Muscle of leg (tissue), 11 donors: ENCODE data around the gene SLC22A15. TPM values are rescaled to one million over a fixed set of nuclear protein-coding genes. Genes with fewer than 3 reads are reported as not detected.
A peak's percentile ranks its signal among the peaks of the same experiment; 100 is the strongest.

Experiments used
- DNase-seq: peaks from one replicate; pipeline ENCODE4 v3.0.0; 2013
- H3K27ac ChIP-seq: one replicate; pipeline ENCODE4 v1.5.1; 2013; ENCODE audit warnings: mild to moderate bottlenecking, low read length, control low read depth
- H3K27me3 ChIP-seq: one replicate; pipeline ENCODE4 v1.6.1; 2013; ENCODE audit warnings: low read length; ENCODE audit not compliant: control insufficient read depth, insufficient read depth
- H3K36me3 ChIP-seq: one replicate; pipeline ENCODE4 v1.6.1; 2013; ENCODE audit warnings: low read length; ENCODE audit not compliant: control insufficient read depth, insufficient read depth
- H3K4me1 ChIP-seq: one replicate; pipeline ENCODE4 v1.6.1; 2013; ENCODE audit warnings: low read length; ENCODE audit not compliant: control insufficient read depth, insufficient read depth
- H3K4me3 ChIP-seq: one replicate; pipeline ENCODE4 v1.5.1; 2013; ENCODE audit warnings: low read length, control low read depth
- H3K9me3 ChIP-seq: replicated peaks from 2 replicates; pipeline ENCODE4 v1.6.1; 2013; ENCODE audit warnings: low read depth, low read length; ENCODE audit not compliant: control insufficient read depth
- WGBS: methylation state at CpG from one replicate; pipeline ENCODE4 v1.1.5; 2013; ENCODE audit warnings: missing lambda C conversion rate; ENCODE audit not compliant: insufficient coverage; 5-methylcytosine and 5-hydroxymethylcytosine counted together
- polyA plus RNA-seq, 8 donors: library from polyadenylated mRNA; unstranded; fragments of 120-200 nt; gene quantifications; one replicate each; pipeline versions ENCODE4 v1.2.1 to v1.2.3, GENCODE V29; 2013; ENCODE audit warnings: inconsistent platforms in 1 of 8, low replicate concordance in 1 of 8; ENCODE audit not compliant: insufficient read length in 8 of 8, insufficient read depth in 1 of 8
- total RNA-seq: library from RNA; stranded (reverse); fragments of 120-200 nt; gene quantifications from one replicate; pipeline ENCODE4 v1.2.4, GENCODE V29; 2013

SLC22A15 gene
- total and polyA plus RNA-seq, 9 donors = 0.40 to 1.1 (median 0.53) TPM

- no peaks in the 10 kb centered on the region for H3K4me1 ChIP-seq
- no peak overlapping the region for H3K27ac ChIP-seq
Measured at GRCh38 chr1:116002781-116003420, 26.6 kb downstream of the SLC22A15 start.

GRCh38 chr1:116003823-116004222 lies 27.5 kb downstream of the SLC22A15 start:
- Histone ChIP-seq H3K4me3 (no peak overlapping the region), H3K9me3 (peaks cover 2% of the 10 kb centered on the region), H3K27me3 (no peaks in the 10 kb centered on the region), H3K4me1 (no peaks in the 10 kb centered on the region), H3K36me3 (no peaks in the 10 kb centered on the region), H3K27ac (no peak overlapping the region)
- DNase-seq = no peak
- no CpG with 5 or more reads among the region's 1 CpG for WGBS

More at GRCh38 chr1:116002781-116003420, 26.6 kb downstream of the SLC22A15 start:
- Histone ChIP-seq H3K4me3 (no peak overlapping the region), H3K27me3 (no peaks in the 10 kb centered on the region), H3K36me3 (no peaks in the 10 kb centered on the region), H3K9me3 (peaks cover 6% of the 10 kb centered on the region)
- DNase-seq = no peak
- no CpG with 5 or more reads among the region's 1 CpG for WGBS

GRCh38 chr1:116006486-116006964 lies 30.2 kb downstream of the SLC22A15 start:
- no peaks in the 10 kb centered on the region for H3K4me1 ChIP-seq
- H3K36me3 ChIP-seq = no peaks in the 10 kb centered on the region
- no peak for DNase-seq
- peaks cover 2% of the 10 kb centered on the region for H3K9me3 ChIP-seq
- H3K4me3 ChIP-seq = no peak overlapping the region
- WGBS = 63% methylated on average over 2 of the region's 3 CpGs
- no peaks in the 10 kb centered on the region for H3K27me3 ChIP-seq
- H3K27ac ChIP-seq = no peak overlapping the region

- Histone ChIP-seq H3K4me3 (no peak overlapping the region), H3K9me3 (no peaks in the 10 kb centered on the region), H3K27me3 (no peaks in the 10 kb centered on the region), H3K36me3 (no peaks in the 10 kb centered on the region), H3K4me1 (no peaks in the 10 kb centered on the region), H3K27ac (no peak overlapping the region)
- WGBS = 85% methylated on average over 3 of the region's 6 CpGs
- no peak for DNase-seq
Measured at GRCh38 chr1:116008656-116009390, 32.5 kb downstream of the SLC22A15 start.

GRCh38 chr1:116012716-116013115 lies 36.4 kb downstream of the SLC22A15 start:
- no CpG with 5 or more reads among the region's 2 CpGs for WGBS
- no peaks in the 10 kb centered on the region for H3K36me3 ChIP-seq
- no peak overlapping the region for H3K4me3 ChIP-seq
- H3K27me3 ChIP-seq = no peaks in the 10 kb centered on the region
- H3K4me1 ChIP-seq = no peaks in the 10 kb centered on the region
- H3K27ac ChIP-seq = no peak overlapping the region
- no peaks in the 10 kb centered on the region for H3K9me3 ChIP-seq
- no peak for DNase-seq

- Histone ChIP-seq H3K9me3 (no peaks in the 10 kb centered on the region), H3K4me1 (no peaks in the 10 kb centered on the region), H3K36me3 (no peaks in the 10 kb centered on the region), H3K27me3 (no peaks in the 10 kb centered on the region), H3K27ac (no peak overlapping the region), H3K4me3 (no peak overlapping the region)
- no peak for DNase-seq
- WGBS = no CpG with 5 or more reads among the region's 1 CpG
Measured at GRCh38 chr1:116015679-116016078, 39.4 kb downstream of the SLC22A15 start.

GRCh38 chr1:116018007-116018406 lies 41.7 kb downstream of the SLC22A15 start:
- Histone ChIP-seq H3K36me3 (no peaks in the 10 kb centered on the region), H3K27ac (no peak overlapping the region), H3K4me3 (no peak overlapping the region), H3K9me3 (no peaks in the 10 kb centered on the region), H3K27me3 (no peaks in the 10 kb centered on the region), H3K4me1 (no peaks in the 10 kb centered on the region)
- no peak for DNase-seq
- no CpG with 5 or more reads among the region's 5 CpGs for WGBS

GRCh38 chr1:116019653-116020253 lies 43.4 kb downstream of the SLC22A15 start:
- WGBS = 17% methylated on average over 1 of the region's 4 CpGs
- no peaks in the 10 kb centered on the region for H3K4me1 ChIP-seq
- no peak overlapping the region for H3K4me3 ChIP-seq
- H3K27me3 ChIP-seq = no peaks in the 10 kb centered on the region
- no peak overlapping the region for H3K27ac ChIP-seq
- H3K36me3 ChIP-seq = no peaks in the 10 kb centered on the region
- no peaks in the 10 kb centered on the region for H3K9me3 ChIP-seq
- DNase-seq = no peak

GRCh38 chr1:116020668-116021272 lies 44.5 kb downstream of the SLC22A15 start:
- H3K36me3 ChIP-seq = no peaks in the 10 kb centered on the region
- no peak overlapping the region for H3K4me3 ChIP-seq
- H3K9me3 ChIP-seq = no peaks in the 10 kb centered on the region
- H3K4me1 ChIP-seq = no peaks in the 10 kb centered on the region
- no peak overlapping the region for H3K27ac ChIP-seq
- WGBS = 48% methylated on average over 3 of the region's 5 CpGs
- H3K27me3 ChIP-seq = no peaks in the 10 kb centered on the region
- DNase-seq = peak; percentile 25

GRCh38 chr1:116024626-116025025 lies 48.3 kb downstream of the SLC22A15 start:
- H3K4me1 ChIP-seq = no peaks in the 10 kb centered on the region
- DNase-seq = no peak
- H3K27ac ChIP-seq = no peak overlapping the region
- WGBS = 43% methylated on average over 2 of the region's 3 CpGs
- H3K4me3 ChIP-seq = no peak overlapping the region
- H3K27me3 ChIP-seq = no peaks in the 10 kb centered on the region
- H3K9me3 ChIP-seq = no peaks in the 10 kb centered on the region
- H3K36me3 ChIP-seq = no peaks in the 10 kb centered on the region
